Ishikawa (cell line): ENCODE results near the gene ERC1.

ENCODE experiments used
- CEBPB ChIP-seq: IDR thresholded peaks from 2 replicates; pipeline ENCODE4 v1.6.1; 2012
- CREB1 ChIP-seq: IDR thresholded peaks from 2 replicates; pipeline ENCODE4 v1.6.1; 2012; ENCODE audit warnings: low read depth
- EP300 ChIP-seq: IDR thresholded peaks from 2 replicates; pipeline ENCODE4 v1.6.1; 2012; ENCODE audit warnings: borderline replicate concordance
- FOXM1 ChIP-seq: IDR thresholded peaks from 2 replicates; pipeline ENCODE4 v1.6.1; 2012; ENCODE audit warnings: low read depth, borderline replicate concordance
- MAX ChIP-seq: IDR thresholded peaks from 2 replicates; pipeline ENCODE4 v1.6.1; 2012
- NFIC ChIP-seq: IDR thresholded peaks from 2 replicates; pipeline ENCODE4 v1.6.1; 2012
- RAD21 ChIP-seq: IDR thresholded peaks from 2 replicates; pipeline ENCODE4 v1.6.1; 2012; ENCODE audit warnings: low read depth
- TAF1 ChIP-seq: IDR thresholded peaks from 2 replicates; pipeline ENCODE4 v1.6.1; 2012; ENCODE audit warnings: low read depth, mild to moderate bottlenecking
- TCF12 ChIP-seq: IDR thresholded peaks from 2 replicates; pipeline ENCODE4 v1.6.1; 2012; ENCODE audit warnings: low read depth
- USF1 ChIP-seq: IDR thresholded peaks from 2 replicates; pipeline ENCODE4 v1.6.1; 2012
- YY1 ChIP-seq: IDR thresholded peaks from 2 replicates; pipeline ENCODE4 v1.6.1; 2012; ENCODE audit warnings: low read depth
- ZBTB7A ChIP-seq: IDR thresholded peaks from 2 replicates; pipeline ENCODE4 v1.6.1; 2012; ENCODE audit warnings: low read depth
- TF ChIP-seq, protein P1 (sequence below): IDR thresholded peaks from 2 replicates; pipeline ENCODE4 v1.6.1; 2012; ENCODE audit warnings: low read depth, mild to moderate bottlenecking

DNA sequence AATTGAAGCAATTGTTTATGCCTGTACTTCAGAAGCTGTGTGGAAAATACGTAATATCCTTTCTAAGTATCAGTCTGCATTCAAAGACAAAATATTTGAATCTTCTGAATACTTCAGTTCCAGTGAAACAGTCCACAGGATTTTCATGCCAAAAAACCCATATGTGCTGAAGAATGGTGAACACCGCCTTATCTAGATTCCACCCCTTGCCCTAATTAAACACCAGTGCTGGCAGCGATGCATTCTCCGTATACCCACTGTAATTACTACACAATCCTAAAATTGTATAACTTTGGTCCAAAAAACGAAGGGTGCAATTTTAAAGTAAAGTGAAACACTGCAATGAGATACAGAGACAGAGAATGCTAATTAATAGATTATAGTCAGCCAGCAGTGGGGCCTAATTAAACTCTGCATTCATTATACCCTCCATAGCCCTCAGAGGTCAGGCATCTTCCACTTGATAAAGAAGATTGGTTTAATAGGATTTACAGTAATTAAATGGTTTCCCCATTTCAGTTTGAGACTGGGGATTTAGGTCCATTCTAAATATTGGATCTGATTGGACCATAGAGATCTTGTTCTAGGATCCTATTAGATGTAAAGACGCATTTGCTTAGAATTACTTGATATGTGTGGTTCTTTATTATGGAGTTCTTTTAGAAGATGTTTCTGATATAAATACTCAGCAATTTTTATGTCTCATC is 43.9 kb downstream of the ERC1 start:
- TF ChIP-seq NFIC (no peak), CREB1 (no peak), EP300 (no peak), FOXM1 (no peak), RAD21 (no peak), TAF1 (no peak), USF1 (no peak), YY1 (no peak), MAX (no peak), TCF12 (no peak), CEBPB (no peak), ZBTB7A (no peak)
- TF ChIP-seq, protein P1, sequence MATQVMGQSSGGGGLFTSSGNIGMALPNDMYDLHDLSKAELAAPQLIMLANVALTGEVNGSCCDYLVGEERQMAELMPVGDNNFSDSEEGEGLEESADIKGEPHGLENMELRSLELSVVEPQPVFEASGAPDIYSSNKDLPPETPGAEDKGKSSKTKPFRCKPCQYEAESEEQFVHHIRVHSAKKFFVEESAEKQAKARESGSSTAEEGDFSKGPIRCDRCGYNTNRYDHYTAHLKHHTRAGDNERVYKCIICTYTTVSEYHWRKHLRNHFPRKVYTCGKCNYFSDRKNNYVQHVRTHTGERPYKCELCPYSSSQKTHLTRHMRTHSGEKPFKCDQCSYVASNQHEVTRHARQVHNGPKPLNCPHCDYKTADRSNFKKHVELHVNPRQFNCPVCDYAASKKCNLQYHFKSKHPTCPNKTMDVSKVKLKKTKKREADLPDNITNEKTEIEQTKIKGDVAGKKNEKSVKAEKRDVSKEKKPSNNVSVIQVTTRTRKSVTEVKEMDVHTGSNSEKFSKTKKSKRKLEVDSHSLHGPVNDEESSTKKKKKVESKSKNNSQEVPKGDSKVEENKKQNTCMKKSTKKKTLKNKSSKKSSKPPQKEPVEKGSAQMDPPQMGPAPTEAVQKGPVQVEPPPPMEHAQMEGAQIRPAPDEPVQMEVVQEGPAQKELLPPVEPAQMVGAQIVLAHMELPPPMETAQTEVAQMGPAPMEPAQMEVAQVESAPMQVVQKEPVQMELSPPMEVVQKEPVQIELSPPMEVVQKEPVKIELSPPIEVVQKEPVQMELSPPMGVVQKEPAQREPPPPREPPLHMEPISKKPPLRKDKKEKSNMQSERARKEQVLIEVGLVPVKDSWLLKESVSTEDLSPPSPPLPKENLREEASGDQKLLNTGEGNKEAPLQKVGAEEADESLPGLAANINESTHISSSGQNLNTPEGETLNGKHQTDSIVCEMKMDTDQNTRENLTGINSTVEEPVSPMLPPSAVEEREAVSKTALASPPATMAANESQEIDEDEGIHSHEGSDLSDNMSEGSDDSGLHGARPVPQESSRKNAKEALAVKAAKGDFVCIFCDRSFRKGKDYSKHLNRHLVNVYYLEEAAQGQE, result no peak
